NCI-H128 (cell line): ENCODE data around the gene CFAP57.

Experiments
- DNase-seq: peaks from one replicate; lab custom pipeline; 2025; ENCODE audit not compliant: unreplicated experiment; lab: John Stamatoyannopoulos, UW

CFAP57 gene

GRCh38 chr1:43225168-43225567, 53.0 kb downstream of the CFAP57 start:
- DNase-seq: no peak

GRCh38 chr1:43227143-43227764, 55.1 kb downstream of the CFAP57 start:
- DNase-seq: peak; percentile 79

DNA sequence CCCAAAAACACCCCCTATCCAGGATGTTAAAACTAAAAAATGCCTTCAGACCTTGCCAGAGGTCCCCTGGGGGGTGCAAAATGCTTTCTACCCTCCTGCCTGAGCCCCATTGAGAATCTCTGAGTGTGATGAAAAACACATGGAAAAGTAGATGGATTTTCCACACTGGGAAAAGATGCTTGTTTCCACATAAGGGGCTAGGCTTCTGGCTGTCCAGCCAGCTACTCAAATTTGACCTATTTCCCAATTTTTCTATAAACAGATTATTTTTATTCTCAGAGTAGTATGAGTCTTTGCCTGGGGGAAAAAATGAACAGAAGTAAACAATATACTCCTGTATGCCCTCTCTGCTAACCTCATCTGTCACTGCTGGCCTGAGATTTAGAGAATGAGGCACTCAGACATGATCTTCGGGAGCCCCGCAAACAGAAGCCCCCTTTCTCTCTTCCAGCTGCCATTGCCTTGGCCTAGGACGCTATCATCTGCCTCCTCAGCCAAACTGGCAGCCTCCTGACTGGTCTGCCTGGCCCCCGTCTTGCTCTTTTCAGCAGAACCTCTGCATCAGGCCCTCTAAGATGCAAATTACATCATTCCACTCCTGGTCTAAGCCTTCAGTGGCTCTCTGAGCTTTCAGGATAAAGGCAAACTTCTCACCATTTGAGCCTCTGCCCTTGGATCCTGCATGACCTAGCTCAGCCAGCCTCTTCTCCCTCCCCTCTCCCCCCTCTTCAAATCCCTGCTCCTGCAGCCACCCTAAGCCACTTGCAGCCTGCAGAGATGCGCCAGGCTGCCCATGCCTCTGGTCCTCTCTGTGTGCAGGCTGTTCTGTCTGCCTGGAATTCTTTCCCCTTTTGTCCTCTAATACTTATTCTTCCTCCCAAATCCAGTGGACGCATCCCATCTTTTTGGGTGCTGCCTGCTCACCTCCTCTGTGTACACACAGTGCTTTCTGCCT, 58.0 kb downstream of the CFAP57 start:
- no peak for DNase-seq

- no peak for DNase-seq
Measured at GRCh38 chr1:43232074-43232473, 59.9 kb downstream of the CFAP57 start.

DNA sequence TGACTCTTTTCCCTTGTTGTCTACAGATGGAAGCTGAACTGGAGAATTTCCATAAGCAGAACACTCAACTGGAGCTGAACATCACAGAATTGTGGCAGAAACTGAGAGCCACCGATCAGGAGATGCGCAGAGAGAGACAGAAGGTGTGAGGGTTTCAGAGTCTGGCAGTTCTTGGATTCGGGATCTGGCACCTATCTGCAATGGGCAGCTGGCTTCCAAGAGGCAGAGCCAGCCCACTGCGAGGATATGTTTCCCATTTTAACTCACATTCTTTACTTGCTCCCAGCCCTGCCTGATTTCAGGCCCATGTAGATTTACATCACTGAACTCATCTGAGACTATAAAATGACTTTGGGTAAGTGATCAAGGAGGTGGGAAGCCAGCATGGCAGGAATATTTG, 60.4 kb downstream of the CFAP57 start:
- DNase-seq: no peak

GRCh38 chr1:43233631-43234030, 61.5 kb downstream of the CFAP57 start:
- no peak for DNase-seq

DNA sequence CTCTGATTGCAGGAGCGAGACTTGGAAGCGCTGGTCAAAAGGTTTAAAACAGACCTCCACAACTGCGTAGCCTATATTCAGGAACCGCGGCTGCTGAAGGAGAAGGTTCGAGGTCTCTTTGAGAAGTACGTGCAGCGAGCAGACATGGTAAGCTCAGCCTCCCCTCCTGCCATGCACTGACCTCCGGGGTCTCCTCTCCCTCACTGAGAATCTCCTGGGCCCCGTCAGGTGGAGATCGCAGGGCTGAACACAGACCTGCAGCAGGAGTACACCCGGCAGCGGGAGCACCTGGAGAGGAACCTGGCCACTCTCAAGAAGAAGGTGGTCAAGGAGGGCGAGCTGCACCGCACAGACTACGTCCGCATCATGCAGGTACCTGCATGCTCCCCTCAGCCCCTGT, 62.1 kb downstream of the CFAP57 start:
- DNase-seq: no peak

DNA sequence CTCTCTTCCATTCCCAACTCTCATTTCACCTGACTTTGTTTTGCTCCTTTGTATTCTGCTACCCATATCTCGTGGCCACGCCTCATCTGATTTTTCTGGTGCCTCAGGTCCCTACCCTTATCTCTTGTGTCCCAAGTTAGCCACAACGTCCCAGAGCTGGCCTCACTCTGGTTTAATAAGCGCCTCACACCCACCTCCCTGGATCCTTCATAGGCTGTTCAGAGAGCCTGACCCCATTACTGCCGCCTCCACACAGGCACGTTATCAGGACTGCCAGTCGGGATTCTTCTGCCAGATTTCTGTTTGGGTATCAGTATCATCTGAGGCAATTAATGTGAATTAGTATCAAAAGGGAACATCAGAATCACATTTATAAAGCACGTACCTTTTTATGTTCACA, 62.9 kb downstream of the CFAP57 start:
- no peak for DNase-seq

DNA sequence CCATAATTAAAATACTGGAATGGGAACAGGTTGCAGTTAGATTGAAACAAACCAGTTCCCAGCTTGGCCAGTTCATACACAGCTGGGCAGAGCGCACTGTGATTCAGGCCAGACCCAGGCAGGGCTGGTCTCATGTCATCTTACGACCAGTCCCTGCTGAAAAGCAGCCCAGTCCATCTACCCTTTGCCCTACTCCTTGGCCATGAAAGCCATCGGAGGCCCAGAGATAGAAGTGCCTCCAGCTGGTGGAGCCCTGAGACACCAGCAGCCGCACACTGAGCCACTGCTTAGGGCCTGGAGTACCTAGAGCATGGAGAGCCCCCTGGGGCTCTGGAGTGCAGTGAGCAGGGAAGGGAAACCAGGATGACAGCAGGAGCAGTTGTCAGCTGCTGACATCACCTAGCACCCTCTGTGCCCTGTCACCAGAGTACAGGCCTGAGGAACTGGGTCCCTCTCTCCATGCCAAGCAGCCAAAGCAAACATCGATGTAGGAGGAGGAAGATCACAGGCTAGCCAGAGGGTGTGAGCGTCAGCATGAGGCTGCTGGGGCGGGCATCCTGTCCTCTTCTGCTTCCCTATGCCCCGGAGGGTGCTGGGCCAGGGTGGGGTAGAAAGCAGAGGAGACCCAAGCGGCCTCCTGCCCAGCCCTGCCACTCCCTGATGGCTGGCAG, 63.5 kb downstream of the CFAP57 start:
- no peak for DNase-seq

DNA sequence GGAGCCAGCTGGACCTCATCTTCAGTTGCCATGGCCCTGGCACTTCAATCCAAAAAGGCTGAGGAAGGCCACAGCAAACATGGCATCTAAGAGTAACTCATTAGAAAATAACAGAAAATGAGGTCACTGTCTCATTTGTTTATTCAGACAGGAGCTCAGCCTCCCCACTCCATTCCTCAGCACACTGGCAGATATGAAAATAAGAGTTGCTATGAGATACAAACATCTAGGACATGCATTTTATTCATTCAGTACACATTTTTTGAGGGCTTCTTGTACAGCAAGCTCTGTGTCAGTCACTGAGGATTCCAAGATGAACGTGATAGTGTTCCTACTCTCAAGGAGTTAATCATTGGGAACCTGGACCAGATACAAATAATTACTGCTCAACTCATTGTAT, 65.0 kb downstream of the CFAP57 start:
- no peak for DNase-seq

DNA sequence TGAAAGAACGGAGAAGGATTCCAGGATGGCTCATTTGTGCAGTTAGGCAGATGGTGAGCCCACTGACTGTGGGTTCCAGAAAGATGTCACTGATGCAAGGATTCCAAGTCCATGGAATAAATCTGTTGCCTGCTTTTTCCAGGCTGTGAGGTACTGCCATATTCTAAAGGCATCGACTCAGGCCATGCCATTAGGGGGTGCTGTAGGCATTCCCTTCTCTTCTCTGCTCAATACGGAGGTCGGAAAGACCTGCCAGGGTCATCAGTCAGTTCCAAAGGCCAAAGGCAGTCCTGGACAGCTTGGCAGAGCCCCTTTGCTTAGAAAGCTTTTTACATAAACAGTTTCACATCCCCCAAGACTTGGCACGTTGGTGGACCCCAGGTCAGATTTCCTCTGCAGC, 66.0 kb downstream of the CFAP57 start:
- DNase-seq: peak; percentile 25

DNA sequence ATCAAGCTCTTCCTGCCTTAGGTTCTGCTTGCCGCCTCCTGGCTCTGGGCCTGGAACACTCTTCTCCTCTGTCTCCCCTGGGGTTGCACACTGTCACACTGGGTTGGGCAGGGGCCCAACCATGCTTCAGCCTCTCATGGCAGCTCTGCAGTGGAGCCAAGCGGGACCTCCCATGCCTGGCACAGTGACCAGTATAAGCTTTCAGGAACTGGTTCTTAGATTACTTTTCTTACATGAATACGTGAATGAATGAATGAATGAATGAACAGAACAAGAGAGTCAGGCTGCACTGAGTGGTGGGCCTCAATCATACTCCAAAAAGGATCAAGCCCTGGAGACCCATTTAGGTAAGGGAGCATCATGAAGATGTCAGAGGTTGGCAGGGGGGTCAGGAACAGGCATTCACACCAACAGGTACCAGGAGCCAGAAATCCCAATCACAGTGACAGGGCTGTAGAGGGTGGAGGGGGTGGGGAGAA, 66.9 kb downstream of the CFAP57 start:
- no peak for DNase-seq

DNA sequence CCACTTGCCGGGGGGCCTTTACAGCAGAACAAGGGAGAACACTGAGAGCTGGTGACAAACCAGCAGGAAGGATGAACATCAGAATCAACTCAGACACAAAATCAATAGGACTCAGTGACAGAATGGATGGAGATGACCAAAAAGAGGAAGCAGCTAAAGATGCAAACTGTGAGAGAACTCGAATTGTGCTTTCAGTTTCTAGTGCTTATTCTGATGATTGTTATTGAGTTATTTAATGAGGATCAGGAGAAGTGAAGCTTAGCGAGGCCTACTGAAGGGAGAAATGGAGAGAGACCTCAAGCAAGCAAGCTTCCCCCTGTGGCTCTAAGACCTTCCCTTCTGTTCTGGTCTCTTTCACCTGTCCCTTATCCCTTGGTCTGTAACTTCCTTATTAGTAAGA, 67.4 kb downstream of the CFAP57 start:
- DNase-seq: no peak

GRCh38 chr1:43241413-43241836, 69.3 kb downstream of the CFAP57 start:
- DNase-seq: no peak

DNA sequence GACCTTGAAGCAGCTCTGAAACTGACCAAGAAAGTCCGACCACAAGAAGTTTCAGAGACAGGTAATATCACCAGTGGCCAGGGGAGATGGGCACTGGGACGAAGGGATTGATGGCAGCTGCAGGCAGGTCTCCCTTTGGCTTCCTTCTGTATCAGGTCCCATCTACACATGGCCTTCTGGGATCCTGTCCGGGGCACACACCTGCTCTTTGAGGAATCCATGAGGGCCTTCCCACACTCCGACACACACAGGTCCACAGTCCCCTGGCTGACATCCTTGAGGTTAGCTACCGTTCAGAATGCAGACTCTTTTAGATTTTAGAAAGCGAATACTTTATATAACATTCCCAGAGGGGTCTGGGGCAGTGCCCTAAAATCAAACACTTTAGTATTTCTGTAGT, 71.2 kb downstream of the CFAP57 start:
- no peak for DNase-seq

GRCh38 chr1:43246466-43247213, 74.5 kb downstream of the CFAP57 start:
- no peak for DNase-seq

DNA sequence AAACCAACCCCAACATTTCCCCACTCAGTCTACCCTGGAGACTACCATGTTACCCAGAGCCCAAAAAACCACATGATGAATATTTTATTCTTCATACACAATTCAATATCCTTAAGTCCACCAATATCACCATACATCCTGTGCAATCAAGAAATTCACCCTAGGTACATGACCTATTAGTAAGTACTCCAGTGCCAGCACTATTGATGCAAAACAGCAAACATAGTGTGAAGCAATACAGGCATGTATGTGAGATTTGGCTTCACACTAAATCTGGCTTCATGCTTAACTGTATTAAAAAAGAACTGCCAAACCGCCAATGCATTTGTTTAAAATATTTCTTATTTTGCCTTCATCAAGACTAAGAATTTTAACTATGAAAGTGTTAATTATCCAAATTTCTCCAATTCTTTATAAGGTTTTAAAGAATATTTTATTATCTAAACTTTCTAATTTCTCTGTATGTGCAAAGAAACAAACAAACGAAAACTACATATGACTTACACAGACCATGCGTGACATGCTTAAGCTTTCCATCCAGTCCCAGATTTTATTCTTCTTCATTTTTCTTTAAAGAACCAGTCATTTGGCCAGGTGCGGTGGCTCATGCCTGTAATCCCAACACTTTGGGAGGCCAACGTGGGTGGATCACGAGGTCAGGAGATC, 75.3 kb downstream of the CFAP57 start:
- DNase-seq: no peak

DNA sequence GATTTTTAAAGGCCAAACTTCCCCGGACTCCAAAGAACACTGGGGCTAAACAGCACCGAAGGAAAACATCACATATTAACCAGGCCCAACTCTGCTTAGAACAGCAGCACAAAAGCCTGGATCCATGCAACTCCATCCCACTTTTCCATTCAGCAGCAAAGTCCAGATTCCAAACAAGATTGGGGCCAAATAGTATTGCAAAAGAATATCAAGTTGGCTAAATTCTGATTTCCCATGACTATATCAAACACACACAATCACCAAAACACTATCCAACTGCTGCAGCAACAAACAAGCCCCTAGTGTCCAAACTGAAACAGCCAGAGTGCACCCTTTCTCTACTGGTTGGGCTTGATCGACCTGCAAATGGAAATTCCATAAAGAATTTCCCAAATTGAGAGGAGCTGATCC, 78.2 kb downstream of the CFAP57 start:
- DNase-seq: no peak

DNA sequence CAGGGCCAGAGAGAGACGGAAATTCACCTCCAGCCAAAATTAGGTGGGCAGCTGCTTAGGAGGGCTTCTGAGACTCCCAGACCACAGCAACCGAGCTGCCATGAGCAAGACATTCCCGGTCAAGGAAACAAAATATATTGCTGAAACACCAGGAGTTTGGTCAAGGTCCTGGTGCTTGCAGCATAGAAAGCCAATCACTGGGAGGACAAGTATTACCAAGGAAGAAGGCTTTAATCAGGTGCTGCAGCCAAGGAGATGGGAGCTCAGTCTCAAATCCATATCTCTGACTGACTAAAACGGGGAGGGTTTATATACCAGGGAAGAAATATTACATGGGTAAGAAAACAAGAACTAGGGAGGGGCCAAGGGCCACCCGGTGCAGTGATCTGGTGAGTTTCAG, 78.9 kb downstream of the CFAP57 start:
- DNase-seq: no peak

DNA sequence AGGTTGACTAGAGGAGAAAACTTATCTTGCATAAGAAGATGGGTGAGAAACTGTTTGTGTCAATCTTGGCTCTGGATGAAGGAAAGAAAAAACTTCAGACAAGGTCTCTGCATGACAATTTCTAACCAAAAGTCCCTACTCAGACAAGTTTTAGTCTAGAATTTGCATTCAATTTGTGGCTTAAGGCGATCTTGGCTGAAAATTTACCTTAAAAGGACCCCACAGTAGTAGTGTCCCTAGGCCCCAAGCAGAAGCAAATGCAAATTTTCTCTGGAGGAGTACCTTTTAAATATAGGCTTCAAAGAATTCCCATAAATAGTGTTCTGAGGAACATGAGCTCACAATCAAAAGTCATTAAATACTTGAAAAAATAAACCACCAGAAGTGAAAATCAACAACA, 80.1 kb downstream of the CFAP57 start:
- no peak for DNase-seq

GRCh38 chr1:43253173-43253572, 81.0 kb downstream of the CFAP57 start:
- no peak for DNase-seq
